K562 (cell line): Measurements from ENCODE around the gene SYK. TPM values are rescaled to one million over a fixed set of nuclear protein-coding genes. Genes with fewer than 3 reads are reported as not detected.

Source experiments
- ATAC-seq: fragments of 200-7000 bp; cut with Tn5 transposase; 3 replicates; pipeline ENCODE4 v1.9.1; 2020; ENCODE audit warnings: moderate library complexity
- BruUV-seq: library from RNA; stranded (reverse); fragments of 400-500 nt; replicated peaks from 2 replicates; lab custom pipeline; 2021; lab: Mats Ljungman, UMichigan
- CTCF ChIA-PET: fragments of 300-600 bp; formaldehyde crosslinking; extraction: SDS; loops from one replicate; lab custom pipeline; 2021; ENCODE audit warnings: low intra/inter-chr PET ratio; lab: Yijun Ruan, JAX
- POLR2A ChIA-PET: fragments of 300-600, 350-650 bp; sonication (Branson Sonifier 250); formaldehyde crosslinking; extraction: SDS; loops from one replicate; lab custom pipeline; 2021; ENCODE audit warnings: antibody characterized with exemption, inconsistent platforms; lab: Yijun Ruan, JAX
- DNase-seq, 4 experiments: peaks; one replicate each; pipeline versions ENCODE4 v3.0.0 to v3.0.0-alpha.2; 2011 to 2018; ENCODE audit warnings: low spot score in 3 of 4, mixed read lengths in 3 of 4; ENCODE audit errors: extremely low read depth in 1 of 4
- FAIRE-seq: peaks from 2 replicates; lab custom pipeline; 2011; peaks lifted over from hg19 to GRCh38; lab: Jason Lieb, UNC
- H2AFZ ChIP-seq: 2 replicates; pipeline ENCODE4 v1.6.0; 2011; ENCODE audit warnings: low read depth, low read length, control low read depth, inconsistent platforms
- H3K27ac ChIP-seq: fragments of 200-600 bp; 3 replicates; pipeline ENCODE4 v1.8.0; 2011; ENCODE audit warnings: low read depth, mild to moderate bottlenecking, control low read depth, inconsistent platforms, low read length, moderate library complexity, mixed read lengths; ENCODE audit errors: extremely low read depth
- H3K27me3 ChIP-seq, 2 experiments: fragments of 300-600 bp in 1 of 2; 2 replicates in 1 of 2; 3 replicates in 1 of 2; pipeline versions ENCODE4 v1.6.0 to v1.8.0; 2011; ENCODE audit warnings: inconsistent platforms in 2 of 2, low read length in 2 of 2, mild to moderate bottlenecking in 1 of 2, mixed read lengths in 1 of 2, moderate library complexity in 1 of 2; ENCODE audit not compliant: control insufficient read depth in 2 of 2, insufficient read depth in 2 of 2
- H3K36me3 ChIP-seq: fragments of 300-600 bp; 3 replicates; pipeline ENCODE4 v1.8.0; 2011; ENCODE audit warnings: mild to moderate bottlenecking, low read length, inconsistent platforms; ENCODE audit not compliant: control insufficient read depth, insufficient read depth
- H3K4me1 ChIP-seq, 2 experiments: fragments of 200-600 bp in 1 of 2; replicated peaks in 1 of 2; 2 replicates in 1 of 2; 3 replicates in 1 of 2; pipeline versions ENCODE4 v1.5.1 to v1.8.0; 2011; ENCODE audit warnings: inconsistent platforms in 2 of 2, low read length in 2 of 2, mild to moderate bottlenecking in 1 of 2, mixed read lengths in 1 of 2, moderate library complexity in 1 of 2; ENCODE audit not compliant: control insufficient read depth in 2 of 2, insufficient read depth in 2 of 2
- H3K4me2 ChIP-seq: 2 replicates; pipeline ENCODE4 v1.6.1; 2011; ENCODE audit warnings: low read length, control low read depth, inconsistent platforms, mixed read lengths; ENCODE audit not compliant: insufficient read depth
- H3K4me3 ChIP-seq: fragments of 200-600 bp; sonication (generic), shearing (Covaris generic); 2 replicates; pipeline ENCODE4 v1.5.1; 2016; ENCODE audit warnings: control low read depth, inconsistent platforms
- H3K79me2 ChIP-seq: fragments of 200-600 bp; 3 replicates; pipeline ENCODE4 v1.8.0; 2011; ENCODE audit warnings: low read length, inconsistent platforms; ENCODE audit not compliant: control insufficient read depth, insufficient read depth
- H3K9ac ChIP-seq, 2 experiments: 2 replicates each; pipeline versions ENCODE4 v1.6.0 to v1.6.1; 2011; ENCODE audit warnings: low read depth in 2 of 2, low read length in 2 of 2, control low read depth in 1 of 2, inconsistent platforms in 1 of 2, mild to moderate bottlenecking in 1 of 2, mixed read lengths in 1 of 2; ENCODE audit not compliant: insufficient read depth in 1 of 2
- H3K9me1 ChIP-seq: one replicate; pipeline ENCODE4 v1.6.0; 2011; ENCODE audit warnings: inconsistent platforms, mild to moderate bottlenecking, low read length, moderate library complexity; ENCODE audit not compliant: control insufficient read depth, insufficient read depth
- H3K9me3 ChIP-seq: replicated peaks from 2 replicates; pipeline ENCODE4 v1.5.1; 2011; ENCODE audit warnings: low read depth, low read length, inconsistent platforms; ENCODE audit not compliant: control insufficient read depth, insufficient read depth
- H4K20me1 ChIP-seq: replicated peaks from 2 replicates; pipeline ENCODE4 v1.6.1; 2011; ENCODE audit warnings: low read length, inconsistent platforms, mixed read lengths; ENCODE audit not compliant: control insufficient read depth, insufficient read depth
- ESRRA ChIP-seq: fragments of 450-650 bp; IDR thresholded peaks from 2 replicates; pipeline ENCODE4 v1.6.1; 2014; ENCODE audit warnings: low read depth, mild to moderate bottlenecking, moderate library complexity, borderline replicate concordance
- FUS ChIP-seq: fragments of 200-400 bp; formaldehyde crosslinking; optimal IDR thresholded peaks from 2 replicates; pipeline ENCODE3; 2017; ENCODE audit warnings: low read depth, low read length
- HINFP ChIP-seq: fragments of 450-650 bp; conservative IDR thresholded peaks from 2 replicates; pipeline ENCODE4 v1.6.1; 2016; ENCODE audit warnings: missing genetic modification characterization, low read depth, mild to moderate bottlenecking, control low read depth, missing compliant biosample characterization
- MTF1 ChIP-seq: fragments of 250-450 bp; sonication (Bioruptor Pico); IDR thresholded peaks from 2 replicates; pipeline ENCODE4 v1.9.0; 2021; ENCODE audit warnings: moderate library complexity, mild to moderate bottlenecking, inconsistent platforms, borderline replicate concordance
- MYBL2 ChIP-seq, 2 experiments: fragments of 450-650 bp in 1 of 2; sonication (generic) in 1 of 2; formaldehyde crosslinking in 1 of 2; IDR thresholded peaks; 2 replicates each; pipeline versions ENCODE4 v1.6.1 to v1.8.1; 2017 to 2022; ENCODE audit warnings: borderline replicate concordance in 1 of 2, inconsistent platforms in 1 of 2, low read depth in 1 of 2, mild to moderate bottlenecking in 1 of 2, missing genetic modification reagents in 1 of 2, moderate library complexity in 1 of 2
- RFX7 ChIP-seq: fragments of 250-450 bp; sonication (Bioruptor Pico); IDR thresholded peaks from 2 replicates; pipeline ENCODE4 v1.5.1; 2021; ENCODE audit warnings: mild to moderate bottlenecking
- SREBF1 ChIP-seq: fragments of 150-350 bp; IDR thresholded peaks from 2 replicates; pipeline ENCODE4 v1.6.1; 2014; ENCODE audit warnings: antibody characterized with exemption, low read depth, low read length, borderline replicate concordance
- TAF9B ChIP-seq: fragments of 450-650 bp; IDR thresholded peaks from 2 replicates; pipeline ENCODE4 v1.6.1; 2018; ENCODE audit warnings: mild to moderate bottlenecking; ENCODE audit not compliant: partially characterized antibody
- TBL1XR1 ChIP-seq, 2 experiments: IDR thresholded peaks; 2 replicates each; pipeline ENCODE4 v1.6.1; 2012; ENCODE audit warnings: improper control_type of control experiment in 2 of 2, low read length in 2 of 2, mild to moderate bottlenecking in 1 of 2
- TCF7 ChIP-seq: sonication (generic); IDR thresholded peaks from 2 replicates; pipeline ENCODE4 v1.6.1; 2016; ENCODE audit warnings: antibody characterized with exemption, borderline replicate concordance
- ZBTB1 ChIP-seq: sonication (generic); formaldehyde crosslinking; IDR thresholded peaks from 2 replicates; pipeline ENCODE4 v1.8.1; 2023; ENCODE audit warnings: missing genetic modification reagents, low read depth, mild to moderate bottlenecking, borderline replicate concordance
- ZNF436 ChIP-seq: fragments of 250-450, 450-650 bp; sonication (Bioruptor Pico); formaldehyde crosslinking; IDR thresholded peaks from 2 replicates; pipeline ENCODE4 v1.7.0; 2020; ENCODE audit warnings: mild to moderate bottlenecking
- ZNF445 ChIP-seq: fragments of 250-450 bp; sonication (Bioruptor Pico); IDR thresholded peaks from 2 replicates; pipeline ENCODE4 v1.4.0; 2020; ENCODE audit warnings: low read depth, mild to moderate bottlenecking, moderate library complexity
- WGBS: fragments of 100-300 bp; shearing (Covaris generic); methylation state at CpG from one replicate; pipeline ENCODE4 v1.1.6; 2016; ENCODE audit warnings: low coverage, mixed read lengths; ENCODE audit not compliant: insufficient coverage; ENCODE audit errors: missing lambda C conversion rate; 5-methylcytosine and 5-hydroxymethylcytosine counted together
- in situ Hi-C: fragments of 300-500 bp; cut with MboI; formaldehyde crosslinking; loops from 4 replicates; pipeline ENCODE4 v1.15.0; 2018; ENCODE audit warnings: inconsistent platforms, mixed read lengths
- intact Hi-C: fragments of 100-400 bp; cut with micrococcal nuclease; formaldehyde crosslinking; loops from 2 replicates; pipeline ENCODE4 v1.14.2; 2022
- polyA plus RNA-seq, 8 experiments: library from polyadenylated mRNA; depleted of rRNA in 4 of 8; stranded (reverse) in 5 of 8; unstranded in 3 of 8; fragments of >200 nt; fragmentation: Nextera tagmentation in 2 of 8; fragmentation: Illumina TruSeq in 1 of 8; extraction: Ambion mirVana in 2 of 8; extraction: Trizol in 1 of 8; gene quantifications; 2 replicates each; pipeline versions ENCODE4 v1.2.1 to v1.2.3, GENCODE V29; 2011 to 2014; ENCODE audit warnings: inconsistent platforms in 1 of 8, missing spikeins in 1 of 8
- total RNA-seq, 7 experiments: library from RNA; depleted of rRNA in 6 of 7; stranded (reverse); fragments of >200 nt in 6 of 7; fragmentation: Illumina TruSeq in 2 of 7; extraction: Trizol in 2 of 7; gene quantifications; 2 replicates each; pipeline versions ENCODE4 v1.2.1 to v1.2.3, GENCODE V29; 2011 to 2021; ENCODE audit warnings: low replicate concordance in 1 of 7

SYK gene
- total and polyA plus RNA-seq, 9 of the 15 experiments (the other 6 are each of a cell fraction or from before 2014, with no cell fraction given) = 3.9 to 32.7 (median 16.7) TPM

GRCh38 chr9:90891308-90892040 lies 89.9 kb downstream of the SYK start:
- intact Hi-C loops (no loop called here), in situ Hi-C loops (loop anchor here (25.0 kb wide), 1 partner anchor 1304 kb away; no protein-coding TSS in a partner anchor)
- WGBS = 72% methylated on average over 6 of the region's 8 CpGs
- no peak for ATAC-seq
- BruUV-seq = no TSS peak
- Histone ChIP-seq H3K79me2 (no peaks in the 10 kb centered on the region), H3K9me3 (no peaks in the 10 kb centered on the region), H3K36me3 (peaks cover 18% of the 10 kb centered on the region; the same call in 2 of the 3 replicates), H2AFZ (no peak overlapping the region), H3K9ac (no peak overlapping the region), H3K27me3 (no peaks in the 10 kb centered on the region), H3K4me3 (no peak overlapping the region), H3K9me1 (no peaks in the 10 kb centered on the region), H4K20me1 (no peaks in the 10 kb centered on the region), H3K4me1 (no peaks in the 10 kb centered on the region), H3K4me2 (no peak overlapping the region), H3K27ac (no peak overlapping the region)
- ChIA-PET POLR2A (no interaction called here), CTCF (no interaction called here)
- no peak for DNase-seq
- TF ChIP-seq RFX7 (CRISPR knock-in tag) (no peak), HINFP (tag) (no peak), ESRRA (no peak), ZBTB1 (CRISPR knock-in tag) (no peak), MTF1 (no peak), MYBL2 (IDR thresholded peaks at IDR 0.05; ENCODE audit: low read depth) (no peak), MYBL2 (CRISPR knock-in tag; IDR thresholded peaks at IDR 0.05; ENCODE audit: borderline replicate concordance) (no peak), ZNF436 (no peak), TBL1XR1 (IDR thresholded peaks at IDR 0.05; ENCODE audit: low read length in 2 of 2) (no peak), TAF9B (no peak), FUS (no peak), SREBF1 (no peak), ZNF445 (no peak), TCF7 (no peak)
- no peak for FAIRE-seq
